RPMI8226 (cell line): ENCODE data around the gene SPRY4.
"Not testable (repeated sequence)": the region's sequence is repeated elsewhere in the genome, so short reads cannot be mapped to it uniquely, and the experiment has no call there.

ENCODE experiments used
- DNase-seq: peaks from one replicate; pipeline ENCODE4 v3.0.0-alpha.2; 2015

The SPRY4 gene

GRCh38 chr5:142333749-142334148 lies 8.9 kb upstream of the SPRY4 start:
- DNase-seq: not testable (repeated sequence)

GRCh38 chr5:142330444-142330843 lies 5.6 kb upstream of the SPRY4 start:
- no peak for DNase-seq

GRCh38 chr5:142330026-142330425 lies 5.2 kb upstream of the SPRY4 start:
- DNase-seq: no peak

GRCh38 chr5:142327111-142327842 lies 2.5 kb upstream of the SPRY4 start:
- no peak for DNase-seq

- no peak for DNase-seq
Measured at GRCh38 chr5:142326480-142326938, 1.7 kb upstream of the SPRY4 start.

- DNase-seq: peak; percentile 61
Measured at GRCh38 chr5:142325725-142326479, 1.1 kb upstream of the SPRY4 start.

DNA sequence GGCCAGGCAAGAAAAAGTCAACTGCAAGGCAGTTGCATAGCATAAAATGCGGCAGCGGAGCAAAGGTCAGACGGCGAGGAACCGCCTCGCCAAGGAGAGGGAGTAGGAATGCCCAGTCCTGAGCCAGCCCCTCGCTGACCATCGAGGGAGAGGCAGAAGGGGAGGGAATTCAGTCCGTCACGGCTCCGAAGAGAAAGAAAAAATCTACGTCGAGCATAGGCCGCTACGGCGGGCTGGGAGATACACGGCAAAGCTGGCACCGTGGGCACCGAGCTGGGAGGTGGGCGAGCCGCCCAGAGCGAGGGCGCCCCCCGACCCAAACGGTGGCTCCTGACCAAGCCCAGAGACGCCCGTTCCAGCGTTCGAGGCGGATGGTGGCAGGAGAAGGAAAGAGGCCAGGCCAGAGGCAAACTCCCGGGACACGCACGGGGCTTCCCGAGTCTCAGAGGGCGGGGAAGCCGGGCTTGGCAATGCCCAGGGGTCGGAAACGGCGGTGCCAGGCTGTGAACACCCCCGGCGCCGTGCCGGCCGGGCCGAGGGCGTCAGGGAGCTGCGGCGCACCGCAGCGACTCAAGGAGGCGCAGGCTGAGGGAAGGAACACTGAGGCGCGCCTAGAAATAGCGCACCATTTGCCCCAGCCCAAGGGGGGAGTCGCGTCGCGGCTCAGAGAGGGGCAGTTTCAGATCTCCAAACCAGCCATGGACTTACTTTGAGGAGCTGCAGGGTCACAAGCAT lies 518 bp downstream of the SPRY4 start:
- peak; percentile 72 for DNase-seq

DNA sequence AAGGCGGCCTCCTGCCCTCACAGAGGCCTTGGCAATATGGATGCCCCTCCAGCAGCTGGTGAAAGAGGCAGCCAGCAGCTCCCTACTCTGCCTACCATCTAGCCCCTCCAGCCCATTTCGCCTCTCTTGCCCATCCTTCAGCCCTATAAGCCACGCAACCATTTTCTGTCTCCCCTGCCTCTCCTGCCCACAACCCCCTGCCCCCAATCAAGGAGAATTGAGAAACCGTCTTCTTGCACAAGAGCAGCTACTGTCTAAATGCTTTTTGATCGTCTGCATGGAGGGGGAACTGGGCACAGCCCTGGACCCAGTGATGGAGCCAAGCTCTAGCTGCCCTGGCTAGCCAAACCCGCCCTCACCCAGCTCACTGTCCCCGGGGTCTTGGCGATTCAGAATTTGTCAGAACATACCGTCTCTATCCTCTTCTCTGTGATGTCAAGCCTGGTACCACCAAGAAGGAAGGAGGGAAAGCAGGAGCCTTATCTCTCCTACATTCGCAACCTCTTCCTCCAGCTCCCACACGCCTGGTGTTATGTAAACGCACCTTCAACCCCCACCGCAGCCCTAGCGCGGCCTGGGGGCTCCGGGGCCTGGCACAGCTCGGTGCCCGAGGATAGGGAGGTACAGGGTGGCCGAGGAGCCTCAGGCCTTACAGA lies 1.2 kb downstream of the SPRY4 start:
- DNase-seq: no peak

GRCh38 chr5:142322747-142323479 lies 1.9 kb downstream of the SPRY4 start:
- DNase-seq: no peak

DNA sequence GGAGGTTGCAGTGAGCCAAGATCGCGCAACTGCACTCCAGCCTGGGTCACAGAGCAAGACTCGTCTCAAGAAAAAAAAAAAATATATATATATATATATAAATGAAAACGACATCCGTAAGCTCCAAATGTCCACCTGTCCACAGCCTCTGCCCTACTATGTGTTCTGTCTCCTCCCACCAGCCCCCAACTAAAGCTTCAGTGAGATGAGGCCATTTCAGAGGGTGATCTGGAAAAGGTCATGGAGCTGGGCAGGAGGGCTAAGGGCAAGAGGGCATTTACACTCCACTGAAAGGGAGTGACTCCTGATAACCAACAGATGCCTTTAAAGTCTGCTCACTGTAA lies 2.4 kb downstream of the SPRY4 start:
- no peak for DNase-seq

GRCh38 chr5:142320851-142321560 lies 3.8 kb downstream of the SPRY4 start:
- peak; percentile 26 for DNase-seq

DNA sequence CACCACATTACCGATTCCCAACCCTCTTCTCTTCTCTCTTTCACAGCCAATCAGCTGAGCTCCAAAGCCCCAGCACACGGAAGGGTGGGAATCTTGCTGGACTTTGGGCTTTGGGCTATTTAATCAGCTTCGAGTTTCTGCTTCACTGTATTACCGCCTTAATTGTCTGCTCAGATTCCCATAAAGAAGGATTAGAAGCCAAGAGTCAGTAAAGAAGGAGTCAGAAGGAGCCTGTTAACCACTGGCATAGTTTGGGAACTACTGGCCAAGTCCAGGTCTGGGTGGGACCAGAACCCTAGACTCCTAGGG lies 4.4 kb downstream of the SPRY4 start:
- DNase-seq: no peak

DNA sequence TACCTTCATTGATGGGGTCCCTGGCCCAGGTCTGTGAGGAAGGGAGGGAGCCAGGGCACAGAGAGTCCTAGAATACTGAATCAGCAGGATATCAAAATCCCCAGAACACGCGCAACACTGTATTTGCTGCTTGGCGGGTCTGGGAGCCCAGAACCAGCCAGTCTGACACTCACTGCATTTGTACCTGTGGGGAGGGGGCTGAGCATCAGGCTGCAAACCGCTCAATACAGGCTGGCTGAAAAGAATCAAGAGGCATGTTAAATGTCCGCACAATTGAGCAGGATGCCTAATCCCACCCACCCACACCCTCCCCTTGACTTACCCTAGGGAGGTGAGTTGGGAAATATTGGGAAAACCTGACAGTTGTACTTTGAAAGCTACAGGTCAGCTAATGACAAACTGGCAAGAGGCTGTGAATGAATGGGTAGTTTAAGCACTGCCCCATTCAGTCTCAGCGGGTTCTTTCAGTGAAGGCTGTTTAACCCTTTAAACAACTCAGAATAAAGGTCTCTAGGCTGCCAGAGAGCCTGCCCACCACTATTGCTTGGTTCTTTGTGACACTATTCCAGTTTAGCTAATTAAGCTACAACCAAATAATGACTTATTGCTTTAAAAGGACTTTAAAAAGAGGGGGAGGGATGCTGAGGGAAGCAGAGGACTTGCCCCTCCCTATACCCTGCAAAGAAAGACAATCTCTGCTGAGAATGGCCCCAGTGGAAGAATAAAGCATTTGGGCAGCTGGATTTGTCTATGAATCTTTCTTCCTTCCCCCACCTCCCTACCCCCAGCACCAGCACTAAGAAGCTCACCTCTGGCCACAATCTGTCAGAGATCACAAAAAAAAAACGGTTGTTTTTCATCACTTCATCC lies 5.0 kb downstream of the SPRY4 start:
- DNase-seq: no peak

DNA sequence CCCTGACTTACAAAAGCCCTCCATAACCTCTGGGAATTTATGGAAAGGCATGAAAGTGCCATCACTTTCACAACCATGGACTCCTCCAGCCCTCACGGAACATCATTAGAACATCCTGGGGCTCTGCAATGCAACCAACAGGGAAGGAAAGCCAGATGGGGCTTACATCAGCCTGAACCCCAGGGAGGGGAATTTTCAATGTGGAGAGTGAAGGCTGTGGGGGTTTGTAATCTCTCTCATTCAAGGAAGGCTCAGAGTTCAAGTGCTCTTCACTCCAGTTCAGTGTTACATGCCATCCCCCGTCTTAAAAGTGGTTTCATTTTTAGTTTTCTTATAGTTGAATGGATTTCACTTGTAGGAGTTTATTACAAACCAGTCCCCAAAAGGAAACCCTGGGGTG lies 5.7 kb downstream of the SPRY4 start:
- DNase-seq: no peak

DNA sequence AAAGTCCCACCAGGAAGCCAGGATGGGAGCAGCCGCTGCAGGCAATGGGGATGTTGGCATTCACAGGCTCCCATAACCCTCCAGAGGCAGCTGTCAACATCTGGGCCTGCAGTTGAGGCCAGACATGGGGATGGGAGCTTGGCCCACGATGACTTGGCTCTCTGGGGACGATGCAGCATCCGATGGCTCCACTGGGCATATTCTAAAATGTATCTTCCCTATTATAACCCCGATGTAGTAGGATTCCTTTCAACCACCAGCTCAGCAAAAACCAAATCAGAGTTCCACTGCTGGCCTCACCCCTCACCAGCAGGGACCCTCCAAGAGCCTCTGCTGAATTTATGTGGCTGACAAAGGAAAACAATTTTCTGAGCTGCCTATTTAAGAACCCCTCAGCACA lies 7.1 kb downstream of the SPRY4 start:
- DNase-seq: no peak

GRCh38 chr5:142317173-142317572 lies 7.6 kb downstream of the SPRY4 start:
- no peak for DNase-seq

GRCh38 chr5:142316681-142317080 lies 8.1 kb downstream of the SPRY4 start:
- no peak for DNase-seq

- DNase-seq: peak; percentile 82
Measured at GRCh38 chr5:142316051-142316450, 8.8 kb downstream of the SPRY4 start.

GRCh38 chr5:142315096-142315900 lies 9.5 kb downstream of the SPRY4 start:
- no peak for DNase-seq

GRCh38 chr5:142314606-142315005 lies 10.2 kb downstream of the SPRY4 start:
- DNase-seq: no peak
